HT-29 (cell line): ENCODE measurements around the gene ASB10. TPM values are rescaled to one million over a fixed set of nuclear protein-coding genes. Genes with fewer than 3 reads are reported as not detected.

Experiments used
- total RNA-seq: library from RNA; depleted of rRNA; stranded (reverse); fragments of >200 nt; shearing (Covaris generic); gene quantifications from 2 replicates; pipeline ENCODE4 v1.2.3, GENCODE V29; 2014; rRNA removed

Gene ASB10
- total RNA-seq, 1 experiment from 2014 or later, result not detected

Other genes starting within 250 kb of the ASB10 start
- 2.2 and 2.8 TPM in 2 replicates for gene KCNH2, start 208.9 kb downstream of the ASB10 start, total RNA-seq
- gene NOS3, start 196.2 kb downstream of the ASB10 start, total RNA-seq, result 6.7 and 13.0 TPM in 2 replicates
- 0.47 and 1.0 TPM in 2 replicates for gene ATG9B, start 162.8 kb downstream of the ASB10 start, total RNA-seq
- 81.6 and 97.8 TPM in 2 replicates for gene ABCB8, start 158.8 kb downstream of the ASB10 start, total RNA-seq
- gene ASIC3, start 138.7 kb downstream of the ASB10 start, total RNA-seq, result 1.5 and 2.2 TPM in 2 replicates
- 43.6 and 62.6 TPM in 2 replicates for gene CDK5, start 129.4 kb downstream of the ASB10 start, total RNA-seq
- gene SLC4A2, start 127.7 kb downstream of the ASB10 start, total RNA-seq, result 851 and 1,005 TPM in 2 replicates
- 265 and 300 TPM in 2 replicates for gene FASTK, start 106.4 kb downstream of the ASB10 start, total RNA-seq
- 258 and 264 TPM in 2 replicates for gene TMUB1, start 103.8 kb downstream of the ASB10 start, total RNA-seq
- gene AGAP3, start 100.8 kb downstream of the ASB10 start, total RNA-seq, result 140 and 162 TPM in 2 replicates
- not detected in 2 replicates for gene GBX1, start 19.6 kb downstream of the ASB10 start, total RNA-seq
- not detected in 2 replicates for gene H2BK1, start 23.2 kb upstream of the ASB10 start, total RNA-seq
- gene ABCF2, start 40.0 kb upstream of the ASB10 start, total RNA-seq, result 80.2 and 82.5 TPM in 2 replicates
- 72.5 and 87.7 TPM in 2 replicates for gene CHPF2, start 45.2 kb upstream of the ASB10 start, total RNA-seq
- gene SMARCD3, start 61.4 kb upstream of the ASB10 start, total RNA-seq, result 1.1 and 1.3 TPM in 2 replicates
- gene NUB1, start 154.6 kb upstream of the ASB10 start, total RNA-seq, result 34.3 and 39.5 TPM in 2 replicates
- gene WDR86, start 222.8 kb upstream of the ASB10 start, total RNA-seq, result 1.8 and 2.0 TPM in 2 replicates